Kasumi-1 (cell line): ENCODE measurements around the gene RAB3GAP2.
"Not testable (repeated sequence)": the region's sequence is repeated elsewhere in the genome, so short reads cannot be mapped to it uniquely, and the experiment has no call there.

ENCODE experiments used
- DNase-seq, 2 experiments: peaks; one replicate each; lab custom pipeline; 2025; lab: John Stamatoyannopoulos, UW

Gene RAB3GAP2

GRCh38 chr1:220272047-220272840 lies at the start of gene RAB3GAP2:
Gene RAB3GAP2, minus strand, starts transcription at chr1:220272453. Its CDS starts 116 bp downstream, at chr1:220272337.
- DNase-seq: peak; percentile 95 to 96

- DNase-seq: no peak
Observed at GRCh38 chr1:220321758-220322157, 49.5 kb upstream of the RAB3GAP2 start.

GRCh38 chr1:220320709-220321108 lies 48.5 kb upstream of the RAB3GAP2 start:
- DNase-seq: no peak

- DNase-seq: no peak
Observed at GRCh38 chr1:220318673-220319072, 46.4 kb upstream of the RAB3GAP2 start.

GRCh38 chr1:220317161-220317560 lies 44.9 kb upstream of the RAB3GAP2 start:
- DNase-seq: no peak

GRCh38 chr1:220316305-220316704 lies 44.1 kb upstream of the RAB3GAP2 start:
- no peak for DNase-seq

- no peak for DNase-seq
Observed at GRCh38 chr1:220315070-220315839, 43.0 kb upstream of the RAB3GAP2 start.

GRCh38 chr1:220313576-220313975 lies 41.3 kb upstream of the RAB3GAP2 start:
- no peak for DNase-seq

GRCh38 chr1:220310147-220310546 lies 37.9 kb upstream of the RAB3GAP2 start:
- not testable (repeated sequence) for DNase-seq

- DNase-seq: no peak
Observed at GRCh38 chr1:220307607-220308006, 35.4 kb upstream of the RAB3GAP2 start.

GRCh38 chr1:220306339-220306738 lies 34.1 kb upstream of the RAB3GAP2 start:
- no peak for DNase-seq

GRCh38 chr1:220303871-220304270 lies 31.6 kb upstream of the RAB3GAP2 start:
- DNase-seq: no peak

GRCh38 chr1:220301630-220302029 lies 29.4 kb upstream of the RAB3GAP2 start:
- DNase-seq: no peak

GRCh38 chr1:220300442-220301121 lies 28.3 kb upstream of the RAB3GAP2 start:
- DNase-seq: no peak

GRCh38 chr1:220299337-220299736 lies 27.1 kb upstream of the RAB3GAP2 start:
- DNase-seq: no peak

GRCh38 chr1:220298470-220299205 lies 26.4 kb upstream of the RAB3GAP2 start:
- no peak for DNase-seq

- DNase-seq: no peak
Observed at GRCh38 chr1:220296981-220297380, 24.7 kb upstream of the RAB3GAP2 start.

- DNase-seq: no peak
Observed at GRCh38 chr1:220294846-220295301, 22.6 kb upstream of the RAB3GAP2 start.

GRCh38 chr1:220291580-220291979 lies 19.3 kb upstream of the RAB3GAP2 start:
- DNase-seq: no peak

GRCh38 chr1:220290140-220290761 lies 18.0 kb upstream of the RAB3GAP2 start:
- no peak for DNase-seq

GRCh38 chr1:220287129-220287528 lies 14.9 kb upstream of the RAB3GAP2 start:
- no peak for DNase-seq
